ENCODE results near the gene ACOX2. TPM values are rescaled to one million over a fixed set of nuclear protein-coding genes. Genes with fewer than 3 reads are reported as not detected.

The ACOX2 gene
- total and polyA plus RNA-seq, 2 of the 13 experiments (the other 11 are each of a cell fraction or from before 2014, with no cell fraction given): 42.6 to 98.5 TPM

GRCh38 chr3:58574682-58575081, 37.7 kb upstream of the ACOX2 start (continued):
- TF ChIP-seq, protein P1, sequence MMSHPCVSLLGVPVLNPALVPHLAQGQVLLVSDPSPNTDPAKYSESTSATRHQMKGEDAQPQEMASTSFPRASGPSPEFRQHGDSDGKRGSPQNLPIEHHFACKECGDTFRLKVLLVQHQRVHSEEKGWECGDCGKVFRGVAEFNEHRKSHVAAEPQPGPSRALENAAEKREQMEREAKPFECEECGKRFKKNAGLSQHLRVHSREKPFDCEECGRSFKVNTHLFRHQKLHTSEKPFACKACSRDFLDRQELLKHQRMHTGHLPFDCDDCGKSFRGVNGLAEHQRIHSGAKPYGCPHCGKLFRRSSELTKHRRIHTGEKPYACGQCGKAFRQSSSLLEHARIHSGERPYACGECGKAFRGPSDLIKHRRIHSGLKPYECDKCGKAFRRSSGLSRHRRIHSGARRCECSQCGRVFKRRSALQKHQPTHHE (CRISPR knock-in tag; IDR thresholded peaks at IDR 0.05; ENCODE audit: borderline replicate concordance): no peak
- TF ChIP-seq NCOR1 (IDR thresholded peaks at IDR 0.05; ENCODE audit: borderline replicate concordance, low read length): no peak

DNA sequence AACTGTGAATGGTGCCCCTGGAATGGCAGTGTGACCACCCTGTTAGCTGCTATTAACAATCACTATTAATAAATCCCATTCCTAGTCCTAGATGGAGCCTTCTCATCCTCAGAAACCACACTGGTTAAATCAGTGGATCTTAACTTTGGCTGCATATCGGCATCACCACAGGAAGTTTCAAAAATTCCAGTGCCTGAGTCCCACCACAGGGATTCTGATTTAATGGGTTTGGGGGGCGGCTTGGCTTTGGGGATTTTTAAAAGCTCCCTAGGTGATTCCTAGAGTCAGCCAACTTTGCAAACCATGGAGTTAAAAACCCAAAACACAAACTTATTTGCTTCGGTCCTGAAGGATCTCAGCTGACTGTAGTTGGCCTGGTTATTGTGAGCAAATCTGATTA, 37.1 kb upstream of the ACOX2 start:
- 90% methylated on average over 2 of the region's 3 CpGs for WGBS (ENCODE audit: low lambda C conversion rate)
- no peak overlapping the region for H3K27ac ChIP-seq (ENCODE audit: extremely low read length, insufficient read depth, low read length)
- H3K36me3 ChIP-seq (replicated peaks in 1 of 2; ENCODE audit: control insufficient read depth in 1 of 2, insufficient read depth in 2 of 2, low read length in 2 of 2): no peaks in the 10 kb centered on the region
- H4K20me1 ChIP-seq (ENCODE audit: insufficient read depth, low read length): no peaks in the 10 kb centered on the region
- ChIA-PET CTCF (ENCODE audit: low intra/inter-chr PET ratio, low total read pairs) (no interaction called here), POLR2A (no interaction called here)
- in situ Hi-C loops (cut with HindIII; ENCODE audit: extremely low pct_ligation_motif_present, low pct_unique_long_range_greater_than_20kb): no loop called here
- H3K4me1 ChIP-seq (ENCODE audit: insufficient read depth, low read length): no peaks in the 10 kb centered on the region
- FAIRE-seq: no peak
- H3K9me3 ChIP-seq (ENCODE audit: low read length): no peaks in the 10 kb centered on the region
- no peak overlapping the region for H3K4me3 ChIP-seq (replicated peaks in 1 of 3; ENCODE audit: insufficient read depth in 1 of 3, low read depth in 2 of 3, low read length in 3 of 3)
- no peaks in the 10 kb centered on the region for H3K79me2 ChIP-seq (ENCODE audit: insufficient read depth, low read length)
- intact Hi-C loops (cut with micrococcal nuclease; ENCODE audit: unreplicated experiment): no loop called here
- TF ChIP-seq NAIF1 (CRISPR knock-in tag; IDR thresholded peaks at IDR 0.05; ENCODE audit: borderline replicate concordance): no peak
- TF ChIP-seq ZNF75D (CRISPR knock-in tag; IDR thresholded peaks at IDR 0.05; ENCODE audit: borderline replicate concordance): no peak
- no TSS peak for BruUV-seq (replicated peaks)
- ATAC-seq: no peak
- no peak overlapping the region for H2AFZ ChIP-seq (ENCODE audit: low read length)
- no peaks in the 10 kb centered on the region for H3K27me3 ChIP-seq (ENCODE audit: control insufficient read depth in 1 of 2, insufficient read depth in 2 of 2, low read length in 2 of 2)
- DNase-seq (ENCODE audit: low spot score): no peak
- H3K9ac ChIP-seq (ENCODE audit: insufficient read depth, low read depth, low read length): no peak overlapping the region
- H3K4me2 ChIP-seq (ENCODE audit: low read depth, low read length): no peak overlapping the region

DNA sequence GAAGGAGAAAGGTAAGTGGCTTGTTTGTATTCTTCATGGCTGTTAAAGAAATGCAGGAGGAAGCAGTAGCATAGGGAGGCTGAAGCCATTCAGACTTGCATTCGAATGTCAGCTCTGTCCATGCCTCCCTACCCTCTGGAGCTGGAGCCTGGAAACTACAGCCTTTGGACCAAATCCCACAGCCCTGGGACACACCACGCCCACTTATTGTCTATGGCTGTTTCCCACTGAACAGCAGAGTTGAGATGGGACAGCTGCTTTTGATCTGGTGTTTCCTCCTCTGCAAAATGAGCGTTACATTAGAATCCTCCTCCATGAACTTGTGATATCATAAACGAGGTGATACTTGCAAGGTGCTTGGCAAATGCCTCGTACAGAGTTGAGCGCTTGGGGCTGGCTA, 36.6 kb upstream of the ACOX2 start:
- H3K9ac ChIP-seq (ENCODE audit: insufficient read depth, low read depth, low read length): no peak overlapping the region
- H3K36me3 ChIP-seq (replicated peaks in 1 of 2; ENCODE audit: control insufficient read depth in 1 of 2, insufficient read depth in 2 of 2, low read length in 2 of 2): no peaks in the 10 kb centered on the region
- FAIRE-seq: no peak
- ChIA-PET CTCF (ENCODE audit: low intra/inter-chr PET ratio, low total read pairs) (no interaction called here), POLR2A (no interaction called here)
- no peak overlapping the region for H3K4me3 ChIP-seq (replicated peaks in 1 of 3; ENCODE audit: insufficient read depth in 1 of 3, low read depth in 2 of 3, low read length in 3 of 3)
- H3K79me2 ChIP-seq (ENCODE audit: insufficient read depth, low read length): no peaks in the 10 kb centered on the region
- H3K4me1 ChIP-seq (ENCODE audit: insufficient read depth, low read length): no peaks in the 10 kb centered on the region
- no peaks in the 10 kb centered on the region for H4K20me1 ChIP-seq (ENCODE audit: insufficient read depth, low read length)
- H3K27ac ChIP-seq (ENCODE audit: extremely low read length, insufficient read depth, low read length): no peak overlapping the region
- ATAC-seq: no peak
- DNase-seq (ENCODE audit: low spot score): no peak
- in situ Hi-C loops (cut with HindIII; ENCODE audit: extremely low pct_ligation_motif_present, low pct_unique_long_range_greater_than_20kb) (no loop called here), intact Hi-C loops (cut with micrococcal nuclease; ENCODE audit: unreplicated experiment) (no loop called here)
- no TSS peak for BruUV-seq (replicated peaks)
- H3K4me2 ChIP-seq (ENCODE audit: low read depth, low read length): no peak overlapping the region
- 66% methylated on average over 3 of the region's 6 CpGs for WGBS (ENCODE audit: low lambda C conversion rate)
- H3K9me3 ChIP-seq (ENCODE audit: low read length): no peaks in the 10 kb centered on the region
- H2AFZ ChIP-seq (ENCODE audit: low read length): no peak overlapping the region
- no peaks in the 10 kb centered on the region for H3K27me3 ChIP-seq (ENCODE audit: control insufficient read depth in 1 of 2, insufficient read depth in 2 of 2, low read length in 2 of 2)
- TF ChIP-seq KAT2B (IDR thresholded peaks at IDR 0.05; ENCODE audit: borderline replicate concordance, low read depth, low read length) (no peak), ATF7 (IDR thresholded peaks at IDR 0.05) (no peak), ATF7 (CRISPR knock-in tag; IDR thresholded peaks at IDR 0.05) (no peak), U2AF1 (optimal IDR thresholded peaks at IDR 0.05; ENCODE audit: low read depth, low read length) (no peak), IRF9 (CRISPR knock-in tag; IDR thresholded peaks at IDR 0.05; ENCODE audit: borderline replicate concordance) (no peak), ZNF335 (CRISPR knock-in tag; IDR thresholded peaks at IDR 0.05) (no peak), ZNF577 (CRISPR knock-in tag; IDR thresholded peaks at IDR 0.05; ENCODE audit: borderline replicate concordance, low read depth) (no peak), GATAD1 (CRISPR knock-in tag; IDR thresholded peaks at IDR 0.05) (no peak), MYNN (CRISPR knock-in tag; IDR thresholded peaks at IDR 0.05; ENCODE audit: low read depth) (no peak), ZBTB44 (CRISPR knock-in tag; IDR thresholded peaks at IDR 0.05) (no peak), NCOA5 (CRISPR knock-in tag; IDR thresholded peaks at IDR 0.05) (no peak)
